A172 (cell line): Measurements from ENCODE around the gene MANSC4. TPM values are rescaled to one million over a fixed set of nuclear protein-coding genes. Genes with fewer than 3 reads are reported as not detected.
A peak's percentile ranks its signal among the peaks of the same experiment; 100 is the strongest.

Experiments used
- DNase-seq: peaks from one replicate; pipeline ENCODE4 v3.0.0-alpha.2; 2015; ENCODE audit warnings: low spot score
- total RNA-seq: library from RNA; depleted of rRNA; stranded (reverse); fragments of >200 nt; shearing (Covaris generic); gene quantifications from 2 replicates; pipeline ENCODE4 v1.2.3, GENCODE V29; 2014; rRNA removed

MANSC4 gene
- total RNA-seq: not detected in 2 replicates

- DNase-seq: peak; percentile 23
Measured at GRCh38 chr12:27779920-27780611, at the start of gene MANSC4, which contains the start of gene KLHL42. MANSC4 (minus strand) TSS chr12:27780236; CDS start chr12:27771276, 8,960 bp downstream. KLHL42 (plus strand) TSS chr12:27780233; CDS start chr12:27780331, 98 bp downstream.

DNA sequence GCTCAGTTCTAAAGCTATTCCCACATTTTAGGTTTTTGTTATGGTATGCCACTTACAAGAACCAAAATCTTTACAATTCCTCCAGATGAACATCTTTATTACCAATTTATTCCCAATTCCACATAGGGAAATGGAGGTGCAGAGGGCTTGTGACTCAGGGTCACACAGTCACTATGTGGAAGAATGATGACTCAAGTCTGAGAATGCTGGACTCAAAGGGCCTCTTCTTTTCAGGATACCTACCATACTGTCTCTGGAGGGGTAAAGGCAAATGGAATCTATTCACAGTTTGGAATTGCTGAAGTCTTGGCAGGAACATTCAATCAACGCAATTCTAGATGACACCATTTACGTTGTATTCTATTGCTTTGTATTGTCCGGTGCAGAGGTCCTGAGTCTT lies 48.2 kb upstream of the MANSC4 start:
- DNase-seq: peak; percentile 18

- no peak for DNase-seq
Measured at GRCh38 chr12:27826076-27826475, 46.0 kb upstream of the MANSC4 start.

DNA sequence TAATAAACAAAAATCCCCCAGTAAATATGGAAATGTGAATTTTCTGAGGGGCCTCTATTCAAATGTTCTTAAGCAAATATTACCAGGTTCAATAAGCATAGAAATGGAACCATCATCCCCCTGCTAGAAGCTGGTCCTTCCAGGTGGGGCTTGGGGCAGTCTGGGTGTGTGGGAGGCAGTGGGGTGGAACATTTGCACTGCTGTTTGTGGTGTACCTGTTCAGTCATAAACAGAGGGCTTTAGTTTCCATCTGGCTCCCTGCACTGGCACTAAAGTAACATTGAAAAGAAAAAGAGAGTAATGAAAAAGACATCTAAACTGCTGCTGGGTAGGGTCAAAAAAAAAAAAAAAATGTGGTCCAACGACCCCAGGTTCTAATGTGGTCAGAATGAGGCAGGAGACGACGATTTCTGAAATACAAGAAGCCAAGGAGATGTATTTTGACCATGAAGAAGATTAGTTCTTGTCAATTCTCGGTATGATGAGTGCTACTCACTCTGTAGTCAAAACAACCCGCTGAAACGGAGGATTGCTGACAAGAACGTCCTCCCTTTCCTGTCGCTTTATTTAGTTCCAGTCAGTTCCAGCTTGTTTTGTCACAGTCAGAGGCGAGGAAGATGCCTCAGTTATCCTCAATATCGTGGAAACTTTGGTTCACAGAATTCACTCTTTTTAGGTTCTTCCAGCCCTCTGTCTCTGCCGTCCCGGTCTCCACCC lies 44.2 kb upstream of the MANSC4 start:
- DNase-seq: no peak

- DNase-seq: no peak
Measured at GRCh38 chr12:27823038-27823437, 43.0 kb upstream of the MANSC4 start.

DNA sequence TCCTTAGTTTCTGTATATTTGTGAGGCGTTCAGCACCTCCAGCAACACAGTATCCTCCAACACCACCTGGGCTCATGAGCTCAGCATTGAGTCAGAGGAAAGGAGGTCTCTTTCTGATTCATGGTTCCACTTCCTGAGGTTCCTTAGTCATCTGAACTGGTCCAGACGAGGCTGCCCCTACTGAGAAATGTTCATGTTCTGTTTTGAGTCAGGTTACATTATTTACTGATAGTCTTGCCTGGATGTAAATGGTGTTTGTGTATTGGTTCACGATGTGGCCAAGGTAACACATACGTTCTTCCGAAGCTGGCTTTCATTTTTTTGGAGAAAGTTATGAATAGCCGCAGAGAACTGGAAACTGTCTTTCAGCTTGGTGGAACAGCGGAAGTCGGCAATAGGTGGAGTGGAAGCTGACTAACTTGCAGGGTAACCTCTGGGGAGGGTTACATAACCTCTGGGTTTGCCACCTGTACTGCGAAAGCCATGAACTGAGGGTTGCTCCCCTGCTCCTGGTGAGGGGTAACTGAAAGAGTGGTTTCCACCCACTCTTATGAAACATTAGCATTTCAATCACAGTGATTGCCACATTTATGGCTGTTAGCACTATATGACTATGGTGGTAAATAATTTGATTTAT lies 42.2 kb upstream of the MANSC4 start:
- DNase-seq: peak; percentile 84

GRCh38 chr12:27821259-27821973 lies 41.4 kb upstream of the MANSC4 start:
- DNase-seq: peak; percentile 72

GRCh38 chr12:27820564-27820963 lies 40.5 kb upstream of the MANSC4 start:
- DNase-seq: no peak

DNA sequence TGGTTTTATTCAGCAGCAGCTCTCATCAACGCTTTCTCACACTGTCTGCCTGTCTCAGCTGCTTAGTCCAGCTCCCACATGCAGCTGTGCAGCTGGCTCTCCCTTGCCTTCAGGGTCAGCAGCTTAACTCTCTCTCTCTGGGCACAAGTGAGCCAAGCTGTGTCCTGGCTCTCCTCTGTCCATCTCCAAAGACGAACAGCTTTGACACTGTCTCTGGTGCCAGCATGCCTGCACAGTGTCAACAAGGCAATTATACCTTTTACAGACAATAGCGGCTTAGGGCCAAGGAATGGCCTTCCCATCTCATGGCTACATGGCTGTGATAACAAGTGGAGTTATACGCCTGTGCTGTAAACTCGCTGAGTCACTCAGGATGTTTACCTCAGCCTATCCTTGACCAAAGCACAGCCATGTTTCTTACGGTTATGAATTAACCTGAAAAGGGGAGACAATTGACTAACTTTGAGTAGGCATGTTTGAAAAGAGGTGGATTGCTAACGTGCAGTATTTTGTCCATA lies 38.4 kb upstream of the MANSC4 start:
- no peak for DNase-seq

- DNase-seq: no peak
Measured at GRCh38 chr12:27817766-27818165, 37.7 kb upstream of the MANSC4 start.

GRCh38 chr12:27814851-27815591 lies 35.0 kb upstream of the MANSC4 start:
- DNase-seq: no peak

- DNase-seq: peak; percentile 9
Measured at GRCh38 chr12:27814411-27814810, 34.4 kb upstream of the MANSC4 start.

GRCh38 chr12:27812502-27812901 lies 32.5 kb upstream of the MANSC4 start:
- no peak for DNase-seq

GRCh38 chr12:27810756-27811155 lies 30.7 kb upstream of the MANSC4 start:
- no peak for DNase-seq

- DNase-seq: no peak
Measured at GRCh38 chr12:27808841-27809240, 28.8 kb upstream of the MANSC4 start.

DNA sequence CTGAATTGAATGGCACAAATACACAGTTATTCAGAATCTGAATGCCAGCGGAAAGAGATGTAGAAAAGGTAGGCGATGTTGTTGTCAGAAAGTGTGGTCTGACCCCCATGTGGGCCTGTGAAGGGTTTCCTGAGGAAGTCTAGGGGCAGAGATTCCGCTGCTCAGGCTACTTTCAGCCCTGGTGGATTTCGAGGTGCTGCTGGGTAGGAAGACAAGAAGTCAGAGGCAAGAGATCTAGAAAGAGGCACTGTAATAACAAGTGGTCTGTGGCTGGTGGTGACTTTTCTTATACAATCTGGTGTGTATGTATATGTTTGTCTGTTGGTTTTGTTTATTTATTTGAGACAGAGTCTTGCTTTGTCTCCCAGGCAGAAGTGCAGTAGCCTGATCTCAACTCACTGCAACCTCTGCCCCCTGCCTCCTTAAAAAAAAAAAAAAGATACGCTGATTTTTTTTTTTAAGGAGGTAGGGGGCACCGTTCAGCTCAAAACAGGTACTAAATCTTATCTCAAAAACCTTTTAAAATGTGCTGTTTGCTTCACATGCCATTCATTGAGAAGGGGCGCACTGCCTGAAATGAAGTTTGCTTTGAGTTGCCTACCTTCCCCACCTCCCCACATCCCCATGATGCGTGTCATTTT lies 27.1 kb upstream of the MANSC4 start:
- DNase-seq: no peak

GRCh38 chr12:27806259-27806658 lies 26.2 kb upstream of the MANSC4 start:
- DNase-seq: no peak

GRCh38 chr12:27805238-27805637 lies 25.2 kb upstream of the MANSC4 start:
- no peak for DNase-seq

GRCh38 chr12:27802936-27803335 lies 22.9 kb upstream of the MANSC4 start:
- DNase-seq: no peak

DNA sequence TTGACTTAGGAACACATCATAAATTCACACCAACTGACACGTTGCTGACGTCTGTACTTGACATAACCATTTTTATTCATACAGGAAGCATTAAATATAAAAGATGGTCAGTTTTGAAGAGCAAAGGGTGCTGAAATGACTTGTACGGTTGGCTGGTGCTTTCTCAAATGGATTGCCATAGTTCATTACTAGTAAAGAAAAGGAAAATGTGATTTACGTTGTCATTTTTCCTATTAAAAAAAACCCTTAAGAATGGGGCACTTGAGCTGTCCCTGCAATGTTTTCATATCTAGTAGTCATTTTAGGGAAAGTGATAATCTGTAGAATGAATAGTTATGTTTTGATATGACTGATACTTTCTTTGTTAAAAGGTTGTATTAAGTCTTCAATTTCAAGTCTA lies 22.5 kb upstream of the MANSC4 start:
- DNase-seq: no peak

GRCh38 chr12:27801630-27802029 lies 21.6 kb upstream of the MANSC4 start:
- no peak for DNase-seq
